Suprapubic skin (tissue), 4 donors: Measurements from ENCODE around the gene MCOLN2. TPM values are rescaled to one million over a fixed set of nuclear protein-coding genes. Genes with fewer than 3 reads are reported as not detected.
"Not testable (repeated sequence)": the region's sequence is repeated elsewhere in the genome, so short reads cannot be mapped to it uniquely, and the experiment has no call there.

Experiments used
- DNase-seq, 2 donors: peaks; one replicate each; pipeline ENCODE4 v3.0.0-alpha.2; 2019; ENCODE audit warnings: low spot score in 2 of 2
- H3K27ac ChIP-seq: fragments of 200-600 bp; sonication (generic); one replicate; pipeline ENCODE4 v1.5.1; 2019
- H3K27me3 ChIP-seq: fragments of 200-600 bp; sonication (generic); one replicate; pipeline ENCODE4 v1.5.1; 2019
- H3K36me3 ChIP-seq: fragments of 200-600 bp; sonication (generic); one replicate; pipeline ENCODE4 v1.5.1; 2019
- H3K4me1 ChIP-seq: fragments of 200-600 bp; sonication (generic); one replicate; pipeline ENCODE4 v1.5.1; 2019
- H3K4me3 ChIP-seq: fragments of 200-600 bp; sonication (generic); one replicate; pipeline ENCODE4 v1.5.1; 2019; ENCODE audit warnings: mild to moderate bottlenecking
- H3K9me3 ChIP-seq: fragments of 200-600 bp; sonication (generic); one replicate; pipeline ENCODE4 v1.5.1; 2019
- CTCF ChIP-seq, 2 donors: fragments of 200-600 bp in 1 of 2; fragments of 450-650 bp in 1 of 2; sonication (generic) in 1 of 2; IDR thresholded peaks; one replicate each; pipeline ENCODE4 v1.5.1; 2016 to 2019; ENCODE audit warnings: antibody characterized with exemption in 2 of 2, mild to moderate bottlenecking in 1 of 2, moderate library complexity in 1 of 2
- EP300 ChIP-seq: sonication (generic); formaldehyde crosslinking; IDR thresholded peaks from one replicate; pipeline ENCODE4 v1.6.1; 2017; ENCODE audit warnings: antibody characterized with exemption
- POLR2A ChIP-seq, 2 donors: fragments of 450-650 bp; IDR thresholded peaks; one replicate each; pipeline ENCODE4 v1.6.1; 2017; ENCODE audit warnings: antibody characterized with exemption in 2 of 2, mild to moderate bottlenecking in 2 of 2, moderate library complexity in 2 of 2
- POLR2AphosphoS5 ChIP-seq, 3 donors: sonication (generic); formaldehyde crosslinking; IDR thresholded peaks; one replicate each; pipeline ENCODE4 v1.6.1; 2017; ENCODE audit warnings: antibody characterized with exemption in 3 of 3
- WGBS: methylation state at CpG from one replicate; pipeline ENCODE4 v1.1.5; 2018; 5-methylcytosine and 5-hydroxymethylcytosine counted together
- total RNA-seq, 4 donors: library from RNA; depleted of rRNA; stranded (reverse); fragments of >200 nt; gene quantifications; one replicate each; pipeline ENCODE4 v1.1.0, GENCODE V29; 2016

Gene MCOLN2
- total RNA-seq, 4 donors from 2014 or later = 0.72 to 9.8 (median 2.7) TPM

GRCh38 chr1:84907095-84907827 lies 89.7 kb downstream of the MCOLN2 start:
- WGBS = 58% methylated on average over 6 of the region's 6 CpGs
- no peak for TF ChIP-seq EP300
- TF ChIP-seq POLR2AphosphoS5 (IDR thresholded peaks at IDR 0.05) = no peak
- no peak for TF ChIP-seq CTCF (IDR thresholded peaks at IDR 0.05)
- TF ChIP-seq POLR2A (IDR thresholded peaks at IDR 0.05) = no peak
- no peak for DNase-seq
- H3K4me1 ChIP-seq = no peaks in the 10 kb centered on the region
- H3K36me3 ChIP-seq = no peaks in the 10 kb centered on the region
- no peaks in the 10 kb centered on the region for H3K9me3 ChIP-seq
- H3K4me3 ChIP-seq = no peak overlapping the region
- H3K27me3 ChIP-seq = no peaks in the 10 kb centered on the region
- H3K27ac ChIP-seq = no peak overlapping the region

GRCh38 chr1:84902727-84903126 lies 94.2 kb downstream of the MCOLN2 start:
- not testable (repeated sequence) for H3K4me3 ChIP-seq, H3K27me3 ChIP-seq, H3K36me3 ChIP-seq, H3K4me1 ChIP-seq, H3K27ac ChIP-seq, H3K9me3 ChIP-seq, DNase-seq
- WGBS = 74% methylated on average over 7 of the region's 7 CpGs

- no peak for DNase-seq
- H3K4me1 ChIP-seq = no peaks in the 10 kb centered on the region
- H3K27ac ChIP-seq = no peak overlapping the region
- no peak overlapping the region for H3K4me3 ChIP-seq
- H3K27me3 ChIP-seq = peaks cover 4% of the 10 kb centered on the region
- H3K9me3 ChIP-seq = no peaks in the 10 kb centered on the region
- WGBS = 35% methylated on average over 1 of the region's 1 CpG
- TF ChIP-seq POLR2AphosphoS5 (IDR thresholded peaks at IDR 0.05) (no peak), CTCF (IDR thresholded peaks at IDR 0.05) (no peak), EP300 (no peak), POLR2A (IDR thresholded peaks at IDR 0.05) (no peak)
- H3K36me3 ChIP-seq = no peaks in the 10 kb centered on the region
These were observed 96.9 kb downstream of the MCOLN2 start for GRCh38 chr1:84899969-84900368.

GRCh38 chr1:84896279-84896678 lies 100.6 kb downstream of the MCOLN2 start:
- no peak overlapping the region for H3K27ac ChIP-seq
- H3K4me3 ChIP-seq = no peak overlapping the region
- H3K4me1 ChIP-seq = peaks cover 15% of the 10 kb centered on the region
- TF ChIP-seq CTCF (IDR thresholded peaks at IDR 0.05) (no peak), POLR2A (IDR thresholded peaks at IDR 0.05) (no peak), EP300 (no peak), POLR2AphosphoS5 (IDR thresholded peaks at IDR 0.05) (no peak)
- no peaks in the 10 kb centered on the region for H3K36me3 ChIP-seq
- H3K9me3 ChIP-seq = no peaks in the 10 kb centered on the region
- H3K27me3 ChIP-seq = peaks cover 33% of the 10 kb centered on the region
- DNase-seq = no peak
- 79% methylated on average over 2 of the region's 2 CpGs for WGBS

- no peaks in the 10 kb centered on the region for H3K9me3 ChIP-seq
- peaks cover 15% of the 10 kb centered on the region for H3K4me1 ChIP-seq
- peak within 1 kb of the TSS; percentile 61 for H3K4me3 ChIP-seq
- H3K27me3 ChIP-seq = peaks cover 29% of the 10 kb centered on the region
- H3K27ac ChIP-seq = no peak within 1 kb of the TSS
- 2% methylated on average over 12 of the region's 93 CpGs for WGBS
- H3K36me3 ChIP-seq = no peaks in the 10 kb centered on the region
- TF ChIP-seq CTCF (IDR thresholded peaks at IDR 0.05) (no peak), POLR2A (IDR thresholded peaks at IDR 0.05) (no peak), POLR2AphosphoS5 (IDR thresholded peaks at IDR 0.05) (no peak), EP300 (no peak)
- DNase-seq = no peak
These were observed 104.0 kb downstream of the MCOLN2 start, which contains the start of gene LPAR3 for GRCh38 chr1:84892705-84893618. TSS of gene LPAR3 (minus strand) at chr1:84893206. CDS start at chr1:84866120, 27,086 bp downstream.
